HG03457 (cell line): ENCODE results near the gene ABAT.
A peak's percentile ranks its signal among the peaks of the same experiment; 100 is the strongest.
"Not testable (repeated sequence)": the region's sequence is repeated elsewhere in the genome, so short reads cannot be mapped to it uniquely, and the experiment has no call there.

Experiments used
- ATAC-seq: cut with Tn5 transposase; IDR thresholded peaks from one replicate; pipeline ENCODE4 v1.9.1; 2021; ENCODE audit warnings: moderate number of reproducible peaks; ENCODE audit not compliant: unreplicated experiment

The ABAT gene

DNA sequence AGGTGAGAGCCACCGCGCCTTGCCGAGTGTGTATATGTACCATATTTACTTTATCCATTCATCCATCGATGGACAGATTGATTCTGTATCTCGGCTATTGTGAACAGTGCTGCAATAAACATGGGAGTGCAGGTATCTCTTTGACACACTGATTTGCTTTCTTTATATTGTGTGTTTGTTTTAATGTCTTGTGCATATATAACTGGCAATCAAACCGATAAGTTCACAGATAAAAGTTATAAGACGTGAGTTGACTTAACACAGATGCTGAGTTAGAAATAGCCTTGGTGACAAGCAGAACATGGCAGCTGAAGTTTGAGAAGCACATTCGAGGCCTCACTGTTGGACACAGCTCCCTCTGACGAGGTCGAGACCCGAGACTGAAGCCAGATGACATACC lies 99.8 kb downstream of the ABAT start:
- ATAC-seq = no peak

DNA sequence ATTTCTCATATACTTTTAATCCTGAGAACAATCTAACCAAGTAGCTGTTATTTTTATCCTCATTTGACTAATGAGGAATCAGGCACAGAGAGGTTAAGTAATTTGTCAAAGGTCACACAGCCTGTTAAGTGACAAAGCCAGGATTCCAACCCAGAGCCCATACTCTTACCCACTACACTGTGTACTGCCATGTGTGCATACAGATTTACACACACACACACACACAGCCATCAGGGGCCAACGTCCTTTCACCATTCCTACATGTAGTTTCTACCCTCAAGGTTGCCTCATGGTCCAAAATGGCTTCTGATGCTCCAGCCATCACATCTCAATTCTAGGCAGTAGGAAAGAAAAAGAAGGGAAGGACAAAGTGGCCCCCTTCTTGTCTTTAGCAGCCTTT lies 100.9 kb downstream of the ABAT start:
- no peak for ATAC-seq

DNA sequence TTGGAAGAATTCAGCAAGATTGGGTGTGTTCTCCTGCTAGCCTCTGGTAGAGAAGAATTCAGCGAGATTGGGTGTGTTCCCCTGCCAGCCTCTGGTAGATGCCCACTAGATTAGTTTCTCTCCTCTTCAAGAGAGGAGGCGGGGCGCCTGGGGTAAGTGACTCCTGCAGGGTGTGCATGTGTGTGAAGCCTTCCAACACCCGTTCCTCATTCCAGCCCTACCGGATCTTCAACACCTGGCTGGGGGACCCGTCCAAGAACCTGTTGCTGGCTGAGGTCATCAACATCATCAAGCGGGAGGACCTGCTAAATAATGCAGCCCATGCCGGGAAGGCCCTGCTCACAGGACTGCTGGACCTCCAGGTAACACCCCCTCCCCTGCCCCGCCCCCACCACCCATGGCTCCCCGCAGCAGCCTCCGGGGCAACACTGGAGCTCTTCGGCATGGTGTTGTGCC lies 101.7 kb downstream of the ABAT start:
- ATAC-seq = no peak

DNA sequence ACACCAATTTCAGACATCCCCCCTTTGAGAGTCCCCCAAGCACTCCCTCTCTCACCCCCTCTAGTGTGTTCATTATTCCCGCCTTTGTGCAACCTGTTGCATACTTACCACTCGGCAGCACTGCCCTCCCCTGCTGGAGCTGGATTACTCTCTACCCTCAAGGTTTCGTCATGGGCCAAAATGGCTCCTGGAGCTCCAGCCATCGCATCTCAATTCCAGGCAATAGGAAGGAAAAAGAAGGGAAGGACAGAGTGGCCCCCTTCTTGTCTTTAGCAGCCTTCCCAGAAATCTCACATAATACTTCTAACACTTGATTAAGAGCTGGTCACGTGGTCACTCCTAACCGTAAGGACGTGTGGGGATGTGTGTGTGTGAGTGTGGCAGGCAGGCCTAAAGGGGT lies 102.8 kb downstream of the ABAT start:
- ATAC-seq = no peak

DNA sequence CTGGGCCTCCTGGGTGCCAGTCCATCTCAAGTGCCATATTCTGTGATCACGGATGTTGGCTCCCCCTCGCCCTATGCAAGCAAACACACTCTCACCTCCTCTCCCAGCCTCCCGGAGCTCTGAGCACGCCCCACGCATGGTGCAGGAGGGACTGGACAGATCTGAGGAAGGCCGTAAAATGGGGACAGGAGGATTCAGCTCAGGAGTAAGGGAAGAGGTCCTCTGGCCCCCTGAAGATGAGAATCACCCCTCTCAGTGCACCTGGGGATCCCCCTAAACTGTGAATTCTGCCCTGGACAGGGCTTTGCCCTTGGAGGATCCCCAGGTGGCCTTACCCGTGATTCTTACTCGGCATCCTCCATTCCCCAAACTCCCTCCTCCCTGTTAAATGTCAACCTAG lies 107.4 kb downstream of the ABAT start:
- no peak for ATAC-seq

DNA sequence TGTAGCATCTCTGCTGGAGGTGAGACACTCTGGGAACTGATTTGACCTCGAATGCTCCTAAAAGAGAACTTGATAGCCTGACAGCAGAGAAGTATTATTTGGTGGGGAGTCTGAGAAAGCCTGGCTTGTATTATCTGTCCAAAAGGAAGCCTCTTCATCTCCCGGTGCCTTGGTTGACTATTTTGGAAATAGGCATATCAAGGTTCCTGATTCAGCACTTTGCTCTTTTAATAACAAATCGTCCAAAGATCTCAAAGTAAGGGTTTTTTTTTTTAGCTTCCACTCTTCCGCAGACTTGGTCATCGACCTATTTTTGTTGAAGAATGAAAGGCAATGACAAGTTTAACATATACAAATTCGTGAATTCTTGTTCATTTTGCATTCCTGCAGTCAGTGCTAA lies 108.3 kb downstream of the ABAT start:
- ATAC-seq = no peak

DNA sequence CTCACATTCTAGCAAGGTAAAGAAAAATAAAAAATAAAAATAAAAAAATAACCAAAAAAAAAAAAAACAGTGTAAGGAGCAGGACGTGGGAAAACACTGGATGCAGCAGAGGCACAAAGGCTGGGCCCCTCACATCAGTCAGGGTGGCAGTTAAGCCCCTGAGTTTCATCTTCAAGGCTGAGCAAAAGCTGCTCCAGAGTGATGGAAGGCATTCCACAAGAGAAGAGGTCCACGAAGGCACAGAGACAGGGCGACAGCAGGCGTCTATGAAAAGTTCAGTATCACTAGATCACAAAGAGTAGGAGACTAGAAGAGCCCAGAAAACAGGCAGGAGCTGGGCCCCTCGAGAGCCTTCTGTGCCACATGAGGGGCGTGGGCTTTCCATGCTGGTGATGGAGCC lies 111.0 kb downstream of the ABAT start:
- ATAC-seq = no peak

DNA sequence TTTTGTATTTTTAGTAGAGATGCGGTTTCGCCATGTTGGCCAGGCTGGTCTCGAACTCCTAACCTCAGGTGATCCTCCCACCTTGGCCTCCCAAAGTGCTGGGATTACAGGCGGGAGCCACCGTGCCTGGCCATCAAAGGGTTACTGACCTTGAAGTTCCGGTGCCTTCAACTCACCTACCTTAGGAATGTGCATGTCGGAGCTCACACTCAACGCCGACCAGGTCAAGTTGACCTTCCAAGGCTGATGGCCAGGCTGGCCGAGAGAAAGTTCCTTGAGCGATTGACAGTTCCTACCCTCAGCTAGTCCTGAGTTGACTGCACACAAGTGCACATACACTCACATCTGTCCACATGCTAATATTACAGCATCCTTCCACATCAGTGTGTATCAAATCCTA lies 111.9 kb downstream of the ABAT start:
- not testable (repeated sequence) for ATAC-seq

DNA sequence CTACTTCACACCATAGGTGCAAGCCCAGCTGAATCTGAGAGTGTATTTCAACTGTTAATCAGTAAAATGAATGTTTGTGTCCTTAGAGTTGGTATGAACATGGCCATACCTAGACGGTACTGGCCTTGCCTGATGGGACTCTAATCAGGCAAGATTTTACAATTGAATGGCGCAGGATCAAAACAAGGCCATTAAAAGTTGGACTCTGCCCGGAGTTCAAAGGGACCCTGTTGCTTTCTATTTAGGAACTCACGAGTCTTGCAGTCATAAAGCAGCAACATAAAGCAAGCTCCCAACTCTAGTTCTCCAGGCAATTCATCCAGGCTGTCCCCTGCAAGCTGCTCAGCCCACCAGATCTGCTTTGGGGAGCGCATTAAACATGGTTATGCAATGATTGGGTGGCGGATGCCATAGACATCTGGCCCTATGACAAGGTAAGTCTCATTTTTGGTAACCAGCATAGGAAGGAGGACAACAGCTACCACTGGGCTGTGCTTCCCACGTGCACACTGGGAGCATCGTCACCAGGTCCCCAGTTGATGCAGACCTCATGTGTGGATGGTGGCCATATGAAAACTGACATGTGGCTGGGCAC lies 114.3 kb downstream of the ABAT start:
- ATAC-seq = no peak

DNA sequence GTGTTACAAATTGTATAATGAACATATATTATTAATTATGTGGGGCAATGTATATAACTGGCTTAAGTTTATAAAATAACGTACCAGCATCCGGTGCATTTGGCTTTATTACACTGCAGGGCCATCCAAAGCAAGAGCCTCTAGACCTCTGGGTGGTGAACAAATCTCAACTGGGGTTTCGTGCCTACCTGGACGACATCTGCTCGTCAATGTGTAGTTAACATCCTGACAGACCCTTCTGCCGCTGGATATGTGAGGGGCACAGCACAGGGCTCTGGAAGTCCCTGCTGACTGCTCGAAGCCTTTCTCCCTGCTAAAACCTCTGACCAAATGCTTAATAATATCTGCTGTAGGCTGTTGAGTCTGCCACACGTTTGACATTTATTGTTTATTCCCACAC lies 120.7 kb downstream of the ABAT start:
- ATAC-seq = no peak

DNA sequence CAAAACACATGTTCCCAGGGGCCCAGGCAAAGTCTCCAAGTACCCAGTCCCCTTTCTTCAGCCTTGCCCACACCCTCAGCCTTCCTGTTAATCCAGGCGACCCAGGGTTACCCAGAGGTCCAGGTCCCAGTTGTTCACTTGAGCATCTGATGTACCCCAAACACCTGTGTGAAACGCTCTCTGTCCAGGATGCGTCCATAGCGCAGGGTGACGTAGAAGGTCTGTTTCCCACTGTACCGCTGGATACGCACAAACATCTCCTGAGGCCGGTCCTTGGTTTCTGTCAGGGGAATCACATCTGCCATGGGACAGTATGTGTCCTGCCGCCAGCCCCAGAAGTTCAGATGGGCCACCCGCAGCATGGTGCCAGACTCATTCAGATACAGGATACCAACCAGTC lies 121.4 kb downstream of the ABAT start:
- no peak for ATAC-seq

DNA sequence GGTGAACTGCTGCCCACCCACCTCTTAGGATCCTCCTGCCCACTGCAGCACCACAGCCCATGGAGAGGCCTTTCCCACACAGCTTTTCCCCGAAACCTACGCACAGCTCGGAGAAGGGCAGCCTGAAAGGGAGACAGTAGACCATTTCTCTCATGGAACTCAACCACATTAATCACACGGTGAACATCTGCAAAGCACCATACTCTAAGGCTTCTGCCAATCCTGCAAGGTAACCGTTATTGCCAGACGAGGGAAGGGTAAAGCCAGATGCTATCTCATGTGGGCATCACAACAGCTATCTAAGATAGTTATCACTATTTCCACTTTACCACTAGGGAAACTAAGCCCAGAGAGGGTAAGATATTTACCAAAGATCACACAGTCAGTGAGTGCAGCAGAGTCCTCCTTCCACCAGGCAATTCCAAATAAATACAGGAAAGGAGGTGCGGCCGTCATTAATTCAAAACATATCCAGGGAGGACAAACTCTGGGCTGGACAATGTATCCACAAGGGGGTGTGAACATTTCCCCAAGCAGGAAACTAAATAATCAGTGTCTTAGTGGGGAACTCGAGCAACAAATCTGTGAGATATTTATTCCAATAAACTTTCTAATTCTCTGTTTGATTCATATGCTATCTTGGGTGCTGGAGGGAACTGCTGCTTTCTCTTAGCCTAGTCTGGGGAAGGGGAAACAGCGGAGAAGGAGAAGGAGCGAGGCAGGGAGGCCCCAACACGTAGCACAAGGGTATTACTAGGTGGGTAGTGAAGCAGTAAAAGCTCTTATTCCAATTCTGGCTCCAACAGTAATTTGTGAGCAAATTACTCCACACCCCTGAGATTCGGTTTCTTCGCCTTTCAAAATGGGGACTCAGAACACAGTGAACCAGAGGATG lies 122.3 kb downstream of the ABAT start:
- ATAC-seq = no peak

DNA sequence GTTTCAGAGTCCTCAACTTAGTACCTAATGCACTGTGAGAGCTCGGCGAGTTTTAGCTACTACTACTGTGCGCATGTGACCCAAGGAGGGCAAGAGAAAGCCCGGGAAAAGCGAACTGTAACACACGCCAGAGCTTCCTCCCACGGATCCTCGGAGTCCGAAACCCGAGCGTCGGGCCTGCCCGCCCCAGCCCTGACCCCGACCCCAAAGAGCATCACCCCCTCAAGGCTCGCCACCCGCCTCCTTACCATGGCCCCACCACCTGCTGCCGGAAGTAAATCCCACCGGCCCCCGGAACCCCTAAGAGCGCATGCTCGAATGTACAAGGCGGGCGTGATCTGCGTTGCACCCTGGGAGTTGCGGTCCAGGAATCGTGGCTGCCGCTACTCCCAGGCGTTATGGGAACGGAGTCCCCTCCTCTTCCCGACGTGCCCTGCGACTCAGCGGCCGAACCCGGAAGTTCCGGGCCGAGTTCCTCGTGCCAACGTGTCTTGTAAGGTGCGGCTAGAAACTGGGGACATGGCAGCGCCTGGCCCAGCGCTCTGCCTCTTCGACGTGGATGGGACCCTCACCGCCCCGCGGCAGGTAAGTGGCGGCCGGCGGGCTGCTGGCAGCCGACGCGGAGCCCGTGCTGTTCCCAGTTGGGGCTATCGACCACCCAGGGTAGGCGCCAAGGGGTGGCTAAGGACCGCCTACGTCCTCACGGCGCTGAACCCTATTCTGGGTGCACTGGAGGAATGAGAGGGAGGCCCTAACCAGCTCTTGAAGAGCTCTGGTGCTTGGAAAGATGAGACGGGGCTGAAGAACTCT lies 123.2 kb downstream of the ABAT start, which contains the start of the genes PMM2 and TMEM186:
Gene PMM2 (plus strand): TSS at position 476 of the 810 bp plus-strand sequence. CDS start 44 bp downstream, at position 520.
Gene TMEM186 (minus strand): TSS at position 276 of the 810 bp plus-strand sequence. CDS start 25 bp downstream, at position 251.
- ATAC-seq = peak; percentile 94

DNA sequence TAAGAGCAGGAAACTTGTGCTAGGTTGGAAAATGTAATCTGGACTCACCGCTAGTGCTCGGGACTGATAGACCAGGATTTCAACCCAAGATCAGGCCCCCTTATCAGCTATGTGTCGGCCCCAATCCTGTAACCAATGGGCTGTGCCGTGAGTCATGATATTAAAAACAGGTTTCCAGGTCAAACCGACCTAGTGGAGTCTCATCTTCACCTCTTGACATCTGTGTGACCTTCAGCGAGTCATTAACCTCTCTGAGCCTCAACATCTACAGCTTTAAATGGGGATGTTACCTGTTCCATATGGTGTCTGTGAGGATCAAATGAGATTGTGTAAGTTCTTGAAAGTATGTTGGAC lies 123.7 kb downstream of the ABAT start:
- ATAC-seq = no peak

DNA sequence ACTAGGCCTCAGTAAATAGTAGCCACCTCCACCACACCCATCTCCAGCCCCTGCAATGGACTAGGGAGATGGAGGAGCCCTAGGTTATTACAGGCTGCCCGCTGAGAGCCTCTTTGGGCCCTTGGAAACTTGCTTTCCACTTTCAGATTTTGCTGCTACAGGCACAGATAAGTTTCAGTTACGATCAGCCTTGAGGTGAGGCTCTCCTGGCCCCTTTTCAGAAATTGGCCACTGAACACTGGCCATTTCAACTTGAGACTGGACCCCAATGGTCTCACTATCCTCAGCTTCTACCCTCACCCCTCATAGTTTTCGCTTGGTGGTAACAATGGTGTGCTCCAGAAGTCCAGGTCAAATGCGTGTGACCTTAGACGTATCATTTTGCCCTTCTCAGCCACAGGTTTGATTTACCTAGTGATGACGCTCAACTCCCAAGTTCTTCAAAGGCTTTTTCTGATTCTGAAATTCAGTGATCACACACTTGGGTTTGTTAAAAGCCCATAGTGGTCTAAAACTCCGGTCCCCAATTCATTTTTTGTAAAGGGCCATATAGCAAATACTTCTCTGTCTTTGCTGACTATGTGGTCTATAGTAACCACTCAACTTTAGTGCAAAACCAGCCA lies 124.2 kb downstream of the ABAT start:
- ATAC-seq = no peak

DNA sequence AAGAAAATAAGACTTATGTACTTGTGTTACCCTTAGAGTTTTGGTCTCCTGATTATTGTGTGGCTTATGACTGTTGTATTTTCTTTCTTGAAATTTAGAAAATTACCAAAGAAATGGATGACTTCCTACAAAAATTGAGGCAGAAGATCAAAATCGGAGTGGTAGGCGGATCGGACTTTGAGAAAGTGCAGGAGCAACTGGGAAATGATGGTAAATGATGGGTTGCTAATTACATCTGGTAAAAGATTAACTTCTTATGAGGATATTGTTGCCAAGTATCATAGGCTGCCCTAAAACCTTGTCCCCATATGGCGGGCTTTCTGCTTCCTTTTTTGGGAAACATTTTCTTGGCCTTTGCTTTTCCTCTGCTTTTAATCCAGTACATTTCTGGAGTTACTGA lies 127.3 kb downstream of the ABAT start:
- no peak for ATAC-seq

DNA sequence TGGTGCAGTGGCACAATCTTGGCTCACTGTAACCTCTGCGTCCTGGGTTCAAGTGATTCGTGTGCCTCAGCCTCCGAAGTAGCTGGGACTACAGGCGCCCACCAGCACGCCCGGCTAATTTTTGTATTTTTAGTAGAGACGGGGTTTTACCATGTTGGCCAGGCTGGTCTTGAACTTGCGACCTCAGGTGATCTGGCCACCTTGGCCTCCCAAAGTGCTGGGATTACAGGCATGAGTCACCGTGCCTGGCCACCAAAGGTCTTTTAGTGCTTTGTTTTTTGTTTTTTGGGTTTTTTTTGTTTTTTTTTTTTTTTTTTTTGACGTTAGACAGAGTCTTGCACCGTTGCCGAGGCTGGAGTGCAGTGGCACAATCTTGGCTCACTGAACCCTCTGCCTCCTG lies 129.3 kb downstream of the ABAT start:
- not testable (repeated sequence) for ATAC-seq

DNA sequence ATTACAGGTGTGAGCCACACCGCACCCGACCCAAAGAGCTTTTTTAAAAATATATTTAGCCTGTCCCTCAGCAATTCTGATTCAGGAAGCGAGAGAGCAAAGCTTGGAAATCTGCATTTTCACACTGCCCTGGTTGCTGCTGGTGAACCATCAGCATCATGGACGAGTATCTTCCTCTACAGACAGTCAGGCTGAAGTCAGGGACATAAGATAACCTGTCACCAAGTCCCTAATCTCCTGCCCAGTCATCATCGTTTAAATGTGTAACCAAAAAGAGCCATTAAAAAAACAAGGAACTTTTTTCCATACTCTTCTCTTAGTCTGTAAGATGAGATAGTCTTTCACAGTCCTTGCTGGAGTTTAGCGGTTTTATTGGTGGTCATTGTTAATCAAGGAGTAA lies 129.9 kb downstream of the ABAT start:
- no peak for ATAC-seq

DNA sequence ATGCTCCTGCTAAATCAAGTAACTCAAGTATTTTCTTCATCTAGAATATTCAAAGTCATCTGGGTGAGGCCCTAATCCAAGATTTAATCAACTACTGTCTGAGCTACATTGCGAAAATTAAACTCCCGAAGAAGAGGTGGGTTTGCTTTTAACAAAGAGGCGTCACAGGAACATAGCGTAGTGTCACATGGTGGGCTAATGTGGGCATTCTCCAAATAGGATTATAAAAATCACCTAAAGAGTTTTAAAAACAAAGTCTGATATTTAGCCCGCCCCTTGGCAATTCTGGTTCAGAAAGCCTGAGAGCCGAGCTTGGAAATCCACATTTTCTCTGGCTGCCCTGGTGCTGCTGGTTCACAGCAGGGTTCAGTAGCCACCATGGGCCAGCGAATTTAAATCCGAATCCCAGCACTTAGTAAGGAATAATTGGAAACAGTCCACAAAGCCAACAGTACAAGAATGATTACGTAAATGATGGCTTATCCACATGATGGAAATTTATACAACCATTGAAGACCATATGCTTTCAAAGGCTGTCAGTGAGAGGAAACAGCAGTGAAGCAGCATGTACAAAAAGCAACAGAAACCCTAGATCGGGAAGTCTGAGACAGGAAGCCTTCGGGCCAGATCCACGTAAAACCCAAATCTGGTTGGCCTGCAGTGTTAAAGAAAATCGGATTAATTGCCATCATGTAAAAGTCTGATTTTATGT lies 132.0 kb downstream of the ABAT start:
- no peak for ATAC-seq

DNA sequence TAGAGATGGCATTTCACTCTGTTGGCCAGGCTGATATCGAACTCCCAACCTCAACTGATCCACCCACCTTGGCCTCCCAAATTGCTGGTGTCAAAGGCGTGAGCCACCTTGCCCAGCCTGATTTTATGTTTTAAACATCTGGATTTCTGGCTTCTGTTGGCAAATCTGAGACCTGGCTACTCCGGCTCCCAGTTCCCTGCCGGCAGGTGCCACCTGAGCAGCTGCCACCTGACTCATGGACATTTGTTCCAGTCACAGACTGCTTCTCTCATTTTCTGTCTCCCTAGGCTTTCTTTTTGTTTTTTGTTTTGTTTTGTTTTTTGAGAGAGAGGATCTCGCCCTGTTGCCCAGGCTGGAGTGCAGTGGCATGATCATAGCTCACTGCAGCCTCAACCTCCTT lies 132.8 kb downstream of the ABAT start:
- no peak for ATAC-seq
